ENCODE measurements around the gene RBM20.

The RBM20 gene

DNA sequence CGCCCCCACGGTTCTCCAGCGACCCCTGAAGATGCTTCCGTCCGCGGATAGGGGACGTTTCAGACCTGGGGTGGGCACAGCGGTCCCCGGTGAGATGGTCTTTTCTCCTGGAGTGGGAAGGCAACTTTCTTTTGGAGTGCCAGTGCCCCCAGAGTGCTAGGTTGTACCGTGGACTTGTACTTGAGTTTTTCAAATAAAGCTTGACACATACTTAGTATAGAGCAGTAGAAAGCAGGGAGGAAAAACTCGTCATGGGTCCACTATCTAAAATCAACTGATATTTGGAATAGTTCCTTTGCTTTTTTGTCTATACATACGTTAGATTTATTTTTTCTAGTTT lies 28.4 kb downstream of the RBM20 start:
- DNase-seq (ENCODE audit: low spot score), result no peak

DNA sequence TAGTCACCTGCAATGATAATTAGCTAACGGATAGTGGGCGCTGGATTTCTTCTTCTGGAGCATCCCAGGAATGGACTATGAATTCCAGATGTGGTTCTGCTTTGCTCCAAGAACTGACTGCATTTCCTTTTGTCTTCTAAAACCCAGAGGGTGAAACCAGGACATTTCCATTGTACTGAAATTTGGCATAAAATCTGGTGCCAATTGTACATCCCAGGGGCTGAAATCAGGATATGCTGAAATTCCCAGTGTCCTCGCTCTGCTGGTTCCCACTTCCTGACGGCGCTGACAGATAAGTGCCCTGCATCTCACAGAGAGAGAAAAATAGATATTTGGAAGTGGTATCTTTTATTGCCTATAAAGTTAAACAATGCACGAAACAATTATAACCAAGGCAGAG lies 31.9 kb downstream of the RBM20 start:
- no peak for DNase-seq (ENCODE audit: low spot score)

DNA sequence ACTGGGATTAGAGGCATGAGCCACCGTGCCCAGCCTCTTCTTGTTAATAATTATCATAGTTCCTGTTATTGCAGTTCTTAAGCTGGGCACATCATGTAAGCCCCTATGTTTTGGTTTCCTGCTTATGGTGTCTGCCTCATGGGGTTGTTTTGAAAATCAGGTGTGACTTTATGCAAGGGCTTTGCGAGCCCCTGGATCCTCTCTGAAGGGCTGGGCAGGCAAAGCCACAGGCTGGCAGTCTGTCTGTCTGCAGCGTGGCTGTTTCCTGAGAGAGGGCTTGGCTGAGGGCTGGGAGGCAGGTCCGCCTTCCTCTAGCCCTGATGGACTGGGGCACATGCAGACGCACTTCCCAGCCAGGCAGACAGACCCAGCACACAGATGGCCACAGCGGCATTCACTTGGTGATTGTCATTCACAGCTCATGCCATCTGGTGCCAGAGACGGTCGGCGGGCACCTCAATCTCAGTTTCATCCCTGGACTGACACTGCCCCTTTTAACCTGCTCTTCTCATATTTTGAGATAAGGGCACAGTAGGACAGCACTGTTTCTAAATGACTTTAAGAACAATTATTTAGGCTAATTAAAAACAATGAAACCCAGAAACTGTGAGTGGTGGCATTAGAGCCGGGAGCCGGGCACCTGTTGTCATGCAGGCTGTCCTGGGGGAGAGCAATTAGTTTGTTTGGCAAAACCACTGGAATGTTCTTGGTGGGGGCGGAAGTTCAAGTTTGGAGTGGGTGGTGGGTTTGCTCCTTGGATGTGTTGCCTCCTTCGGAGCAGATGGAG lies 35.5 kb downstream of the RBM20 start:
- DNase-seq (ENCODE audit: low spot score), result no peak

DNA sequence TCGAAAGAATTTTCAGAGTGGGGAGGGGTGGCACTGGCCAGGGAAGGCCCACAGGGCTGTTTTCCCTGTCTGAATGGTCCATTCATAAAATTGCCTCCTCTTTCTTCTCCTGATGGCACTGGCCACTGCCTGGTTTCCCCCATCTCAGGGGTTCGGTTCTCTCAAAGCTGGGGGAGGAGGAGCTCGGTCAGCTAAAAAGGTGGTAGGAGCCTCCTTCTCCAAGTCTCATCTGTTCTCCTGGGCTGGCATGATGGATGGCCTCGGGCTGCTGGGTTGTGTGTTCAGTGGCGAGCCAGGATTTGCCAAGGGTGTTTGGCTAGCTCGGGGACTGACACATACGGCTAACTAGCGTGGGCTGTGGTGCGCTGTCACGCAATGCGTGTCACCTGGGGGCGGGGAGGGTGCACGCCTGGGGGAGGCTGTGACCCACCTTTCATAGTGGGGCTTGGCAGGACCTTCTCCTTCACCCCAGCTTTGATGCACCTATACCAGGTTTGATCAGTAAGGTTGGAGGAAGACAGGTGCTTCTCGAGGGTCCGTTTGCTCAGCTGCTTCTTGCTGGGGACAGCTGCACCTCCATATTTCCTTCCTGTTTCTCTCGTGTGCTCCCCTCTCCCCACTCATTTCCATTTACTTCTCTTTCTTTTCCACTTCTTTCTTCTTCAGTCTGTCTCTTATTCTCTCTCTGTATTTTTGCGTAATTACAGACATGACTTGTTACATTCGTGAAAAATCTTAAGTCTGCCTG lies 36.3 kb downstream of the RBM20 start:
- no peak for DNase-seq (ENCODE audit: low spot score)

DNA sequence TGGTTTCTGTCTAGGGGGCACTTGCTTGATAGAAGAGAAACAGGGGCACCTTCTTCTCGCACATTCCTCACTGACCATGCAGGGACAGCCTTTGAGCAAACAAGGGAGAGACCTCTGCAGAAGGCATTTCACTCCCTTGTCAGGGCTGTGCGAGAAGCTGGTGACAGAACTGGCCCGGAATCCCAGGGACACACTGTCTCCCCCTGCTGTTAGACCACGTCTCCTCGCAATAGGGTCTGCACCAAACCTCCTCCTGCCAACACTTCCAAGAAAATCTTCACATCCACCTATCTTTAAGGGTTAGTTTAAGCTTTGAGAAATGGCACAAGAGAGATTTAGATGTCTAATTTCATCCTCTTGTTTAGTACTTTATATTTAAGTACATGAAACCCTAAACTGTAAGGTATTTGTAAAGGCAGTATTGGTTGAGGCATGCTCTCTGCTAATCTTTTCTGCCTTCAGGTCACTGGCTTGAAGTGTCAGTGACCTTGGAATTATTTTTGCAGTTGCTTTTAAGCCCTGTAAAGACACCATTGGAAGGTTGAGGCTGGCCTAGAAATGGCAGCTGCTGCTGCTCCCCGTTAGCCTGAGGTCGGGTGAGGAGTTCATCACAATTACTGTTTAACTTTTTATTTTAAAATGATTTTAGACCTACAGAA lies 37.0 kb downstream of the RBM20 start:
- DNase-seq (ENCODE audit: low spot score), result peak; percentile 66

DNA sequence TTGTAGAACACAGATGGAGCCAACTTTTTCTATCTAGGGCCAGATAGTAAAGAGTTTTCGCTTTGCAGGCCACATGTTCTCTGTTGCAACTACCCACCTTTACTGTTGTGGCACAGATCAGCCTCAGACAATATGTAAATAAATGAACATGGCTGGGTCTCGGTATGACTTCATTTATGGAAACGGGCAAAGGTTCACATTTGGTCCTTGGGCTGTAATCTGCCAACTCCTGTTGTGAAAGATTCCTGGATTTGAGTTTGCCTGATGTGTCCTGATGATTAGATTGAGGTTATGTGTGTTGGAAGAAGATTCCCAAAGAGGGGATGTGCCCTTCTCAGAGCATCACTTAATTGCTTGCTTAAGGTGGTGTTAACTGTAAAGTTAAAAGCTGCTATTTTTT lies 38.2 kb downstream of the RBM20 start:
- no peak for DNase-seq (ENCODE audit: low spot score)

DNA sequence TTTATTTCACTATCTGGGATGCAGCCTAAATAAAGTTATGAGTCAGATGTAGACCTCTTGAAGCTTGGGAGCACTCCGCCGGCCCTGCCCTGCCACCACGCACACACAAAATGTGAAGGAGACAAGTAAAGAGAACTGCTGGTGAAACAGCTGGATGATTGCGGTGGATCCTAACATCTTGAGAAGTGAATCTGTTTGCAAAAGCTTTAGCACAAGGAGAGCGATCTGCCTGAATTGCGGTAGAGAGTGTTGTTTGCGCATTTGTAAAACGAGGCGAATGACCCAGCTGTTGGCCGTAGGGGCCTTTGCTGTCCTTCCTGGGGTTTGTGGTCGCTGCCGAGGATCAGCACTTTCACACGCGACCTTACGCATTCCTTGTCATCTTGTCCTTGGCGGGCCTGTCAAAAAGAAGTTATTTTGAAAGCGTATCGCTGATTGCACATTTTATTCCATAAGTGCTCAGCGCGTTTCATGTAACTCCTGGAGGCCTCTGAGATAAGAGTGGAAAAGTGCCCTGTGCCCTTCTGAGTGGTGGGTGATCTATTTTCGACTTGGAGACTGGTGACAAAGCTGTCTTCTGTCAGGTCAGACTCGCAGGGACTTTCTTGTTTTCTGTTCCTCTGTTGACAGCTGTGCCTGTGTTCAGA lies 40.8 kb downstream of the RBM20 start:
- DNase-seq (ENCODE audit: low spot score), result no peak

DNA sequence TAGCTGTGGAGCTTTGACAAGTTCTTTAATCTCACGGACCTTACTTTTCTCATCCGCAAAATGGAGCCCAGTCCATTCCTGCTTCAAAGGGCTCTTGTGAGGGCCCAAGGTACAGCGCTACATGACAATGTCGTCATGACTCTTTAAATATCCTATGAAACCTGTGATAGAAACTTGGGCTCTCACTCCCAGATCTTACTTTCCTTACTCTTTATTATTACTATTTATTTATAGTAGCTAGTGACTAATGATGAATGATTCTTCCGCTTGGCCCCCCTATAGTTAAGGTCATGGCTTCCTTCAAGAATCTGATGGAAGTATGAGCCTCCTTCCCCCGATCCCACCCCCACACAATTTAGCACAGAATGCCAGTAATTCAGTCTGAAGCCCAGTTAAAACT lies 41.9 kb downstream of the RBM20 start:
- no peak for DNase-seq (ENCODE audit: low spot score)

DNA sequence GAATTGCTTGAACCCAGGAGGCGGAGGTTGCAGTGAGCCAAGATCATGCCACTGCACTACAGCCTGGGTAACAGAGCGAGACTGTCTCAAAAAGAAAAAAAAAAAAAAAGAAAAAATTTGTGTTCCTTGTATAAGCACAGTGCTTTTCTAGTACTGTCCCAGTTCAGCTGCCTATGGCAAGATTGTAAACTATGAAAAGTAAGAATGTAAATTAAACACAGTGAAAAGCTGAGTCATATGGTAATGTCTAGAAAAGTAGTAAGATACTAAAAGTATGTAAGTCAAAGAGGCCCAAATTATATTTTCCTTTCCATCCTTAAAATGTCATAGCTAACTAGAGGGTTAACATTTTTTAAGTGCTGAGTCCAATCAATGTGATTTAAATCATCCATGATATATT lies 42.8 kb downstream of the RBM20 start:
- no peak for DNase-seq (ENCODE audit: low spot score)

DNA sequence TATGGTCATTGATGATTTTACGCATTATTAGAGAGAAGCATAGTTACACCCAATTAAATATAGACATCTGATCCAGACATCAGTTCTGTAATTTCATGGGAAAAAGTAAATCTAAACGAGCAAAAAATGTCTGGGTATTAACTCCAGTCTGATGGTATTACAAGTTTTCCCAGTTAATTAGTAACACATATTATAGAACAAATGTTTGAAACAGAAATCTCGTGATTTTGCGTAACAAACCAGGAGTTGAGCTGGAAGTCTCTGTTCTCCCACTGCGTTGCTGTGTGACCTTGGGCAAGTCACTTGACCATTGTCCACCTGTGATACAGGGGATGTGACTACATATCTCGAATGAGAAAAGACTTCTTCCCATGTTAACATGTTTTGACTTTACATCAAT lies 43.3 kb downstream of the RBM20 start:
- DNase-seq (ENCODE audit: low spot score), result no peak

DNA sequence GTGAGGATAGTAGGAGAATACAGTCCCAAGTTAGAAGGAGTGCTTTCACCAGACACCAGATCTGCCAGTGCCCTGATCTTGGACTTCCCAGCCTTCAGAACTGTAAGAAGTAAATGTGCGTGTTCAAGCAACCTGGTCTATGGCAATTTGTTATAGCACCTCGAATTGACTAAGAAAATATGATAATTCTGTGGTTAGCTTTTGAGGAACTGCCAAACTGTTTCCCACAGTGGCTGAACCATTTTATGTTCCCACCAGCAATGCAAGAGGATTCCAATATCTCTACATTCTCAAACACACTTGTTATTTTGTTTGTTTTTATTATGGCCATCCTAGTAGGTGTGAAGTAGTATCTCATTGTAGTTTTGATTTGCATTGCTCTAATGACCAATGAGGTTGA lies 47.0 kb downstream of the RBM20 start:
- no peak for DNase-seq (ENCODE audit: low spot score)

DNA sequence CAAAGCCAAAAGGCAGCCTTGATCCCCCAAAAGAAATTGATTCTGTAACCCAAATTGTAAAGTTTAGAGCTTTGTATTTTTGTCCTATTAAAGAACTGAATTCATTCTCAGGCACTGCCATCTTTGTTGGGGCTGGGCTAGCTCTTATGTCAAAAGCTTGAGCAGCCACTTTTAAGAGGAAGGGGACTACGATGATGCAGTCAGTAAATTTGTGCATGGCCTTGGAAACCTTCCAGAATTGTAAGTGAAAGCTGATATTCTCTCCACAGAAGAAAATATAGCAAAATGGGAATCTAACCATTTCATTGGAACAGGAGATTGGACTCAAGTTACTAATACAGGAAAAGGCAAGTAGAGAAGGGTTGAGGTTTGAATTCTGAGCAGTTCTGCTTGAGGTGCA lies 50.1 kb downstream of the RBM20 start:
- DNase-seq (ENCODE audit: low spot score), result no peak

DNA sequence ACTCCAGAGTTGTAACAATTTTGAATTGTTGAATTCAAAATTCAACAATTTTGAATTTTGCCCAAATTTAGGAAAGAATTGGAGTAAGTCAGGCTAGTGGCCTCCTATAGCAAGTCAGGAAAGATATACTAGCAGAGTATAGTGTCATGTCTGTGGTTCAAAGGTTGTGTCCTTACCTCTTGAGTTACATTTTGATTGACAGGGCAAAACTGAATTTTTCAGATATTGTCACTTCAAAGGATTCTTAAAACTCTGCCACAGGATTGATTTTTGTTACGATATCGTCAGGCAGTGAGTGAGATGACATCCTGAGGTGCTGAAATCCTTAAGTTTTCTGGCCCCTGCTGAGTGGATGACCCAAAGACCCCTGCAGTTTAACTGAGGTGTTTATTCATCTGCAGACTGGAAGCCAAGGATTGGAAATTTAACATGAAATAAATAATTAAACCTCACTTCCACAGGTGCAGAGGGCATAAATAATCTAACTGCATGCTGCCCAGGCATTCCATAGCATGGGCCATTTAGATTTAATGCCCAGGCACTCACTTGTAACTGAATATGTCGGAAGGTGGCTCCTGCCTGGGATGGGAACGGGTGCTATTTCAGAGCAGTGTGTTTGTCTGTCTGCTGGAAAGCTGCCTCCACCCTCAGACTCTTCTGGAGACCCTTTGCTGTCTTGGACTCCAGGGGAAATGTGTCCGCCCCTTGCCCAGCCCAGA lies 50.8 kb downstream of the RBM20 start:
- DNase-seq (ENCODE audit: low spot score), result no peak

DNA sequence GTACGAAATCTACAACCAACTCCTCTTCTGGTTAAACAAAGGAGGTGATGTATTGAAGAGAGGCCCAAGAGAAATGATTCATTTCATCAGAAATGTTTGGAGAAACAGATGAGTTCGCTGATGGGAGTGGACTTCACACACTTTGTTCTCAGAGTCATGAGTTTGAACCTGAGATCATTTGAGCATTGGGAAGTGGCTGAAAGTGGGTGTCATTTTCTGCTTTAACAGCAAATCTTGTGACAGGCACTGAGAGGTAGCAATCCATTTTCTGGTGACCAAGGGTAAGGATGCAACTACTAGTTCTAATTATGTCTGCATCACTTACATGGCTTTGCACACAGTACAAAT lies 51.4 kb downstream of the RBM20 start:
- DNase-seq (ENCODE audit: low spot score), result no peak

DNA sequence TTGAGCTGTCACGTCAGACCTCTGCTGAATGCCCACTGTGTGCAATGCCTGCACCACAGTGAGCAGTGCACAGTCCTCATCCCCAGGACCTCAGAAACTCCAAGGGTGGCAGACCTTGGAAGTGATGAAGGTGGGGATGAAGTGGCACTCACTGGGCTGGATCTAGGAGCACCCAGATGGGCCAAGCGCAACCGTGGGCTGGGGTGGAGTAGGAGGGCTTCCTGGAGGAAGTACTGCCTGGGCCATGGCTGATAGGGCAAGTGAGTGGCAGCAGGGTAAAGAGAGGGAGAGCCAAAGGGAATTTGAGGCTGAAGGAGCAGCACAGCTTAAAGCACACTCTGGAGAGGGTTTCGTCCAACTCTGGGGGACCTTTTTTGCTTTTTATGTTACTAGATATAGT lies 52.3 kb downstream of the RBM20 start:
- no peak for DNase-seq (ENCODE audit: low spot score)

DNA sequence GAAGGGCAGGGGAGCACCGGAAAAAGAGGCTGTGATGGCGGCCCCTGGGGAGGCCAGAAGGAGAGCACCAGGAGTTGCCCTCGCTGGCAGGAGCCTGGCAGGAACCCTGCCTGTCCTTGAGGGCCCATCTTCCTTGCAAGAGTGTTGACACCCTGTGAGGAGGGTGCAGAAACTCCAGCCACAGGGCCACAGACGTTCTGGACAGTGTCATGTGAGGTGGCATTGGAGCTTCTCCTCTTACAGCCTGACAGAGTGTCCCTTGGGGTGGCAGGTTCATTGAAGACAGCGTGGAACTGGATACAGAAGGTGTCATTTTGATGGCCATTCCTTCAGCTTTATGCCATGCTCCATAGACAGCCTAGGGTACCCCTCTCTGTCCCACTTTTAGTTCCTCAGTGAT lies 54.2 kb downstream of the RBM20 start:
- DNase-seq (ENCODE audit: low spot score), result no peak

DNA sequence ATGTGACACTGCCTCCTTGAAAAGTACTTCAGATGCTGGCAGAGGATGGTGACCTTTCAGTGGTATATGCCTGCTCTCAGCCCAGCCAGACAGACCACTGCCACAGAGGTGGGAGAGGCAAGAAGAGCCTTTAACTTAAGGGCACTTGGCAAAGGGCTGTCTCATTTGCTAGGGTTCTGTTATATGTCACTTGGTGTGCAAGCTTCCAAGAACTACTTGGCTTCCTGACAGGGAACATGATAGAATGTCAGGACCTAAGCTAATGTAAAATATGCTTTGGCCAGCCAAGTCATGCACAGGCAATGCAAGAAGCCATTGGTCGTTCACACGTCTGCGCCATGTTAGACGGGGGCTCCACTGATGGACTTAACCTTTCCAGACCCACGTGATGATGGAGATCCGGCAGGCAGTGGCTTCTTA lies 54.7 kb downstream of the RBM20 start:
- DNase-seq (ENCODE audit: low spot score), result no peak

DNA sequence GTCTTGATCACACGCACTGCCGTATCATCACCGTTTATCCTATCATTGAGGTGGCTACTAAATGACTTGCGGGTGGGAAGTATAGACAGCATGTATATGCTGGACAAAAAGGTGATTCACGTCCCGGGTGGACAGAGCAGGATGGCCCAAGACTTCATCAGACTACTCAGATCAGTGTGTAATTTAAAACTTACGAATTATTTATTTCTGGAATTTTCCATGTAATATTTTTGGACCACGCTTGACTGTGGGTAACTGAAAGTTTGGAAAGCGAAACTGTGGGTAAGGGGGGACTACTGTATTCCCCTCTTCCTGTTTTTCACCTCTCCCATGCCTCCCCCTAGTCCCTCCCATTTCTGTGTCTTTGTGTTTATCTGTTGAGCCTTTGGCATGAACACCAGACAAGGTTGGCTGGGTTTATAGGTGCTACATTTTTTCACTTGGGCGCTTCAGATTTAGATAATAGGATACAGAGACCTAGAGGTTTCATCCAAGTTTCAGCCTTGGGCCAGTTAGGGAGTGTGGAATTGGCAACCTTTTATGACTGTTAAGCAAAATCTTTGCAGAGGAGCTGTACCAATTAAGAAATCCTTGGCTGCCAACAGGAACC lies 55.8 kb downstream of the RBM20 start:
- DNase-seq (ENCODE audit: low spot score), result no peak

DNA sequence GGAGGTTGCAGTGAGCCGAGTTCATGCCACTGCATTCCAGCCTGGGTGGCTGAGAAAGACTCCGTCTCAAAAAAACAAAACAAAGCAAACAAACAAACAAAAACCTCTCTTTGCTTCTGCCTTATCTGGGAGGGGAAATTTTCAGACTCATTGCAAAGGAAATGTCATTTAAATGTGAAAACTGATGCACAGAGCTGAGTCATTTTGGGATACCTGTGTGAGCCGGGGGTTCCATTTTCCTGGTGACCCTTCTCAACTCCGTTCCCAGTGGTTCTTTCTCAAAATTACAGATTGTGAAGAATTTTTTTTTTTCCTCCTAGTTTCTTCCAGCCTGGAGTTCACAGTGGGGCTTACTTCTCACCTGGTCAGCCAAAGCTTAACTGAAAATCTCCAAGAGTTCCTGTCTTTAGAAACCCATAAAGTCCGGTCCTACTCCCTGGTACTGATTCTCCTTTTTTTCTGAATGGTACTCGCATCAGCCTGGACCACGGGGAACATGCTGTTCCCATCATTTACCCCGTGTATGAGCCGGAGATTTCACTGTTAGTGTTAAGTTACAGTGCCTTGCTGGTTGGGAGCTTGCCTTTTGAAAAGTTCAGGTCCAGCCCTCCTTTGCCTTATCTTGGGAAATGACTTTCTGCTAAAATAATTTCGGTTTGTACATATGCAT lies 56.9 kb downstream of the RBM20 start:
- no peak for DNase-seq (ENCODE audit: low spot score)

DNA sequence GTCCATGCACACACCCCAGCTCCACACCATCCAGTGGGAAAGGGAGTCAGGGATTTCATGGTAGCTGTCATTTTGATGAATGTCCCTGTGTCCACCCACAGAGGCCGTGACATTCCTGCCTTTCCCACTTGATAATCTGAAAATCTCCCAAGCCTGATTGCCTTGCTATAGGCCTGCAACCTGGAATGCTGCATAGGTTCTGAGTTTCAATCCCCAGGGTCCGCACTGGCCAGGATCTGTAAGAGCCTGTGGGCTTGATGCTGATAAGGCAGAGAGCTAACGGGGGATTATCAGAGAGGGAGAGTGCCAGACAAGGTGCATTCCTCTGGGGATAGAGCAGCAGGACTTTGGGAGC lies 57.5 kb downstream of the RBM20 start:
- no peak for DNase-seq (ENCODE audit: low spot score)

DNA sequence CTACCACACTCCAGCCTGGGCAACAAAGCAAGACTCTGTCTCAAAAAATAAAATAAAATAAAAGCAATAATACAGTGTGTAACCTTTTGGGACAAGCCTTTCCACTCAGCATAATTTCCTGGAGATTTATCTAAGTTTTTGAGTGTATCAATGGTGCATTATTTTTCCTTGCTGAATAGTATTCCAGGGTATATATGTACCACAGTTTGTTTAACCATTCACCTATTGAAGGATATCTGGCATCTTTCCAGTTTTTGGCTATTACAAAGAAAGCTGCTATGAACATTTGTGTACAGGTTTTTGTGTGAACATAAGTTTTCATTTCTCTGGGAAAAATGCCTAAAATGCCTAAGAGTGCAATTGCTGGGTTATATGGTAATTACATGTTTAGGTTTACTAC lies 59.9 kb downstream of the RBM20 start:
- no peak for DNase-seq (ENCODE audit: low spot score)

All from NAMALWA (cell line).